GM23248 (cell line): Measurements from ENCODE around the gene AASDH.

Experiments used
- EZH2 ChIP-seq: fragments of 200-600 bp; sonication (generic); IDR thresholded peaks from 2 replicates; pipeline ENCODE4 v1.6.1; 2018; ENCODE audit warnings: antibody characterized with exemption, mild to moderate bottlenecking; ENCODE audit not compliant: insufficient read depth, poor library complexity, severe bottlenecking
- EZH2phosphoT487 ChIP-seq: fragments of 200-600 bp; sonication (generic); IDR thresholded peaks from 2 replicates; pipeline ENCODE4 v1.6.1; 2018; ENCODE audit warnings: antibody characterized with exemption, moderate library complexity, mild to moderate bottlenecking, low read depth; ENCODE audit not compliant: insufficient read depth

DNA sequence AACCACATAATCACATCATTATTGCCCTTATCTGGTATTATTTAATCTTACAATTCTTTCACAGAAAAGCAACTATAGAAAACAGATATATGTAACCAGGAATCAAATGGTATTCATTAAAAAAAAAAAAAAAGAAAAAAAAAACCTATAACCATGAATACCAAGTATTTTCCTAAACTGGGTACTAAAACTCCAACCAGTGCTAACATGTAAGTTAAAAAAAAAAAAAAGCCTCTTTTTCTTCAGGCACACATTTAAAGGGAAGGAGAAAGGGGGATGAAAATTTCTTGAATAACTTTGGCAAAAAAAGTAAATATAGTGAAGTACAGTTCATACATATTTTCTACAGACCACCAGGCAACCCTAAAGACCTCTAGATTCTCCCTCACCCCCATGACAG, 46.0 kb upstream of the AASDH start:
- TF ChIP-seq EZH2 (no peak), EZH2phosphoT487 (no peak)
